GM12801 (cell line): ENCODE results near the gene LPP.

ENCODE experiments used
- CTCF ChIP-seq: IDR thresholded peaks from one replicate; pipeline ENCODE4 v1.5.1; 2011; ENCODE audit warnings: control low read depth; ENCODE audit not compliant: insufficient read length; ENCODE audit errors: extremely low read depth

LPP gene

DNA sequence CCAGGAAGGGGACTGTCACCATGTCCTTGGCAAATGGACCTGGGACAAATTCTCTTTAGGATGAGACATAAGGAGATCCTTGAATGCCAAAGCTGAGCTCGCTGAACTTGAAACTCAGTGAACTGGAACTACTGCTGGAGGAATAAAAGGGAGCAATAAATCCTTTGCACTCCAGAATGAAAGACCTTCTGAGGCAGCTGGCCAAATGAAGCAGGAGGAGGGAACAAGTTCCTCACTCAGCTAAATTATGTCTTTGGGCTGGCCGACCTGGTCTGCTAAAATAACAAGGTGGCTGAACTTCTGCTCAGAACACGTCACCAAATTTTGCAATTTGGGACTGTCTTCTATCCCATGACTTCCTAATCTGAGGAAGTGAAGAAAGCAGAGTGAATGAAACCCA lies 314.7 kb downstream of the LPP start:
- TF ChIP-seq CTCF = no peak

DNA sequence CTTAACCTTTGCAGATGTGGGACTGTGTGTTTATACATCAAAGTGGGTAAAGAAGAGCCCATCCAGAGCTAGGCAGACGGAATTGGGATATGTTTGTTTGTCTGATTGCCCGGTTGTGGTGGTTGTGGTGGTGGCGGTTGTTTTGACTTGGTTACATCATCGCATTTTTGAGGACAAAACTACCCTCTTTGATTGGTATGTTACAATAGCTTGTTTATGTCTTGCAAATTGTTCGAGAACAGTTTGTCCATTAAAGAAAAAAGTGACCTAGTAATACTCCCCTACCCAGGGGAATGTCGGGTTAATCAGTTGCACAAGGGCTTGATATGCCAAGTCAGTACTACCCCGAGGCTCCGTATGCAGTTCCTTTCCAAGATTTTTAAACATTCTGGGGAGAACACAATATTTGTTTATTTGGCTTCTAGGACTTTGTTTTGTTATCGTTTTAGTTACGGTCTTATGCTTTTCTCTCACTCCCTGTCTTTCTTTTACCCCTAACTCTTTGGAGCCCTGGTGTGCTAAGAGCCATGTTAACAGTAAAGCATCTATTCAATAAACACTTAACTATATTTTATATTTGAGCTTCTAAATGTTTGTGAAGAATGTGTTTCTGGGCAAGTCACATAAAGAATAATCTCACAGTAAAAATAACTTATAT lies 315.4 kb downstream of the LPP start:
- TF ChIP-seq CTCF = no peak

- no peak for TF ChIP-seq CTCF
These were observed 316.7 kb downstream of the LPP start for GRCh38 chr3:188470508-188471130.

- TF ChIP-seq CTCF = no peak
These were observed 317.8 kb downstream of the LPP start for GRCh38 chr3:188471723-188472122.

DNA sequence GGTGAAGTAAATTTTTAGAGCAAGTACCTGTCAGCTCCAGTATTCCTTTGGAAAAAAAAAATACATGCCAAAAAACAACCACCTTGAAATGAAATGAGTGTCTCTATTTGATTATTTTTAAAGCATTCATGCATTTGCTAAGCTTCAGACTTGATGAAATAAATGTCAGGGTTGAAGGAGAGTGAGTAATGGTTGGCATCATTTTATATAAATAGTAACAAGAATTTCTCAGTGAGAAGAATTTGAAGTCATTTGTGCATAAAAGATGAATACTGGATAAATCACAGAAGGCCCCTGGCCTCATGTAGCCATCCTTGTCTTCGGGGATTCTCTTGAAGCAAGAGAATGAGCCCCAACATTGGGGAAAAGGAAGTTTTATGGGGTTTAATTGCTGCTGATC lies 318.4 kb downstream of the LPP start:
- no peak for TF ChIP-seq CTCF

GRCh38 chr3:188473045-188473444 lies 319.1 kb downstream of the LPP start:
- no peak for TF ChIP-seq CTCF

- no peak for TF ChIP-seq CTCF
These were observed 319.8 kb downstream of the LPP start for GRCh38 chr3:188473591-188474288.
